Myometrial cell (primary cell): Measurements from ENCODE around the gene MS4A12. TPM values are rescaled to one million over a fixed set of nuclear protein-coding genes. Genes with fewer than 3 reads are reported as not detected.

Experiments used
- total RNA-seq: library from RNA; depleted of rRNA; stranded (reverse); fragments of >200 nt; gene quantifications from 2 replicates; pipeline ENCODE4 v1.2.3, GENCODE V29; 2015

Gene MS4A12, protein sequence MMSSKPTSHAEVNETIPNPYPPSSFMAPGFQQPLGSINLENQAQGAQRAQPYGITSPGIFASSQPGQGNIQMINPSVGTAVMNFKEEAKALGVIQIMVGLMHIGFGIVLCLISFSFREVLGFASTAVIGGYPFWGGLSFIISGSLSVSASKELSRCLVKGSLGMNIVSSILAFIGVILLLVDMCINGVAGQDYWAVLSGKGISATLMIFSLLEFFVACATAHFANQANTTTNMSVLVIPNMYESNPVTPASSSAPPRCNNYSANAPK
- not detected in 2 replicates for total RNA-seq

DNA sequence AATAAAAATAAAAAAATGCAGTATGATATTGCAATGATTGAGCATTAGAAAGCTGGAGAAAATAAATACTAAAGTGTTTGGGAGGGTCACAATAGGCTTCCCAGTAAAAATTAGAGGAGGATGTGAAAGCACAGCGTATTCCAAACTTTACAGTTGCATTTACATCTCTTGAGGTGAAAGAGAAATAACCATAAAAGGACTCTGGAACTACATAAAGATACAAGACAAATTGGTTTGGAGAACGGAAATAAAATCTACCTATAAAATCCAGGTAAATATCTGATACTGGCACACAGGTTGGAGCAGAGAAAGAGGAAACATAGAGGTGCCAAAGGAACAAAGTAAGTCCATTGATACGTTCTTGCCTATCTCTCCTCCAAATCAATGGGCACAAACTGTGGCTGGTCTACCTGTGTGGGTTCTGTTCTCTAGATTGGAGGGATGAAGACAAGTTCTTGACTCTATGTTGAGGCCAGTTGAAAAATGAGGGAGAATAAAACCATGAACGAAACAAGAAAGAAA is at the start of gene MS4A12:
Gene MS4A12 (plus strand): TSS at position 291 of the 522 bp plus-strand sequence. CDS start 4,541 bp downstream, outside the sequence.

DNA sequence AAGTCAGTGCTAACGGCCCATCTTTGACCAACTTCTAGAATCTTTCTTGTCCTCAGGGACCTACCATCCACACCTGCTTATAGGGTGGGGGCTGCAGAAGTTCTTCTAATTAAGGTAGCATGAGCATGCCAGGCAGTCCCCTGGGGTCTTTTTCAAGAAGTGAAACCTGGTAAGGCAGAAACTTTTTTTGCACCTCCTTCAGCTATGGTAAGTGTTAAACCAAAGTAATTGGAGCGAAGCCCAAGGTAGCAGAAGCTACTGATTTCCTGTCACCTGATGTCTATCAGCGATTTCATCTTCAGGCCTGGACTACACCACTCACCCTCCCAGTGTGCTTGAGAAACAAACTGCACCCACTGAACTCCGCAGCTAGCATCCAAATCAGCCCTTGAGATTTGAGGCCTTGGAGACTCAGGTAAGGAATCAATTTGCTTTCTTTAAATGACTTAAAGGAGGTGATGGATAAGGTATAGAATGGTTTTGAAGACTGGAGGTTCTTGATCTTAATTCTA is 37.0 kb upstream of the MS4A12 start, which contains the start of gene MS4A1:
Gene MS4A1 (plus strand): TSS at position 317 of the 512 bp plus-strand sequence. CDS start 6,528 bp downstream, outside the sequence.

DNA sequence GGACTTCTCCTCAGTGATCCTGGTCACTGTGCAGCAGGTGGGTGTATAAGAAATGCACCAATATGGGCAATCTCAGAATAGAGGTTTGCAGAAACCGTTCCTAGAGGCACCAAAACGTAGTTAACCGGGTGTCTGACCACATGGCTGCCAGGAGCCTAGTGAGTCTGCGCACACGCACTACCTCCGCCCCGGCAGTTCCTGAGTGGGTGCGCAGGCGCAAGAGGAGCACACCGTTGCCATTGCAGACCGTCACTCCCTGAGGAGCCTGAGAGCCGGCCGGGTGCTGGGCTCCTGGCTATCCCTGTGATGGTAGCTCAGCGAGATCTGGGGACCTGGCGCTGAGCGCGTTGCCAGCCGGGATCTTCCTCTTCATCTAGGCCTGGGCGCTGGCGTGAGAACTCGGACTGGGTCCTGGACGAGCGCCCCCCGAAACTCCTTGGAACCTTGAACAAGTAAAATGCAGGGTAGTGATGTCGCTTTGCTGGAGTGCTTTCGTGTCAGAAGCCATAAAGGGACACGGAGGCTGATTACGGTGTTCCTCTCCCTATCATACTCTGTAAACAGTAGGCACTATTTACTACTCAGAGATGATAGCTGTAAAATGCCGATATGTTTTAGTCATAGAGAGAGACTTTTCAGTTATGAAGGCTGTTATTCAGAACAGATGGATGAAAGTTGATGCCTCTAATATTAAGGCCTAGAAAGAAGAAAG is 22.7 kb downstream of the MS4A12 start, which contains the start of gene MS4A13:
Gene MS4A13 (plus strand): TSS at position 249 of the 712 bp plus-strand sequence. CDS start 2,692 bp downstream, outside the sequence.

Other genes starting within 250 kb of the MS4A12 start
- gene MS4A4E, start 249.6 kb upstream of the MS4A12 start, total RNA-seq = not detected in 2 replicates
- not detected in 2 replicates for gene MS4A4A, start 212.1 kb upstream of the MS4A12 start, total RNA-seq
- gene MS4A6E, start 165.5 kb upstream of the MS4A12 start, total RNA-seq = not detected in 2 replicates
- not detected in 2 replicates for gene MS4A7, start 114.2 kb upstream of the MS4A12 start, total RNA-seq
- not detected in 2 replicates for gene MS4A14, start 96.3 kb upstream of the MS4A12 start, total RNA-seq
- gene MS4A5, start 63.2 kb upstream of the MS4A12 start, total RNA-seq = not detected in 2 replicates
- gene MS4A1, start 36.9 kb upstream of the MS4A12 start, total RNA-seq = not detected in 2 replicates
- gene MS4A13, start 22.6 kb downstream of the MS4A12 start, total RNA-seq = not detected in 2 replicates
- gene MS4A8, start 206.8 kb downstream of the MS4A12 start, total RNA-seq = not detected in 2 replicates
- gene MS4A18, start 231.9 kb downstream of the MS4A12 start, total RNA-seq = not detected in 2 replicates